ENCODE data around the gene LANCL3. TPM values are rescaled to one million over a fixed set of nuclear protein-coding genes. Genes with fewer than 3 reads are reported as not detected.

The LANCL3 gene
- total and polyA plus RNA-seq, 3 donors from 2014 or later: 0.67 to 1.1 (median 1.0) TPM

DNA sequence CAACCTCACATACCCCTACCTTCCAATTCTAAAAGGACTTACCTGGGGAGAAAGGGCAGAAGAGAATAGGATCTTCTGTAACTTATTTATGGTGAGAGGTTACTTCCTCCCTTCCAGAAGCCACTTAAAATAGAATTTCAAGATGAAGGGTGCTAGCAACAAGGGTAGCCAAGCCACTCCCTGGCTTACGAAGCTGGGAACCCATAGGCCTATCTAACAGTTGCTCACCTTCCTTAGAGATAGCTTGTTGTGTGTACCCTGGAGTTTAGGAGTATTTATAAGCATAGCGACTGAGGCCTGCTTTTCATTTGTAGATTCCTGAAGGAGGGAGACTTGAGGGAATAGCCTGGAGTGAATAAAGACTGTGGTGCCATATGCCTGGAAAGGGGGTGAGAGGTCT lies 143.0 kb downstream of the LANCL3 start:
- no peak for DNase-seq
- intact Hi-C loops (cut with DNase I; ENCODE audit: low total_unique reads): no loop called here
- H3K9me3 ChIP-seq: no peaks in the 10 kb centered on the region
- H3K27me3 ChIP-seq: no peaks in the 10 kb centered on the region
- no peaks in the 10 kb centered on the region for H3K4me1 ChIP-seq
- H3K36me3 ChIP-seq (ENCODE audit: low read depth, missing control alignments): no peaks in the 10 kb centered on the region
- no peak overlapping the region for H3K4me3 ChIP-seq
- TF ChIP-seq, protein P1, sequence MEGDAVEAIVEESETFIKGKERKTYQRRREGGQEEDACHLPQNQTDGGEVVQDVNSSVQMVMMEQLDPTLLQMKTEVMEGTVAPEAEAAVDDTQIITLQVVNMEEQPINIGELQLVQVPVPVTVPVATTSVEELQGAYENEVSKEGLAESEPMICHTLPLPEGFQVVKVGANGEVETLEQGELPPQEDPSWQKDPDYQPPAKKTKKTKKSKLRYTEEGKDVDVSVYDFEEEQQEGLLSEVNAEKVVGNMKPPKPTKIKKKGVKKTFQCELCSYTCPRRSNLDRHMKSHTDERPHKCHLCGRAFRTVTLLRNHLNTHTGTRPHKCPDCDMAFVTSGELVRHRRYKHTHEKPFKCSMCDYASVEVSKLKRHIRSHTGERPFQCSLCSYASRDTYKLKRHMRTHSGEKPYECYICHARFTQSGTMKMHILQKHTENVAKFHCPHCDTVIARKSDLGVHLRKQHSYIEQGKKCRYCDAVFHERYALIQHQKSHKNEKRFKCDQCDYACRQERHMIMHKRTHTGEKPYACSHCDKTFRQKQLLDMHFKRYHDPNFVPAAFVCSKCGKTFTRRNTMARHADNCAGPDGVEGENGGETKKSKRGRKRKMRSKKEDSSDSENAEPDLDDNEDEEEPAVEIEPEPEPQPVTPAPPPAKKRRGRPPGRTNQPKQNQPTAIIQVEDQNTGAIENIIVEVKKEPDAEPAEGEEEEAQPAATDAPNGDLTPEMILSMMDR (IDR thresholded peaks at IDR 0.05): no peak
- TF ChIP-seq POLR2A (IDR thresholded peaks at IDR 0.05): no peak
- H3K27ac ChIP-seq: no peak overlapping the region
- WGBS, 2 donors: 92% methylated on average over 2 of the region's 2 CpGs; no CpG with 5 or more reads in 1 of the 2 donors

DNA sequence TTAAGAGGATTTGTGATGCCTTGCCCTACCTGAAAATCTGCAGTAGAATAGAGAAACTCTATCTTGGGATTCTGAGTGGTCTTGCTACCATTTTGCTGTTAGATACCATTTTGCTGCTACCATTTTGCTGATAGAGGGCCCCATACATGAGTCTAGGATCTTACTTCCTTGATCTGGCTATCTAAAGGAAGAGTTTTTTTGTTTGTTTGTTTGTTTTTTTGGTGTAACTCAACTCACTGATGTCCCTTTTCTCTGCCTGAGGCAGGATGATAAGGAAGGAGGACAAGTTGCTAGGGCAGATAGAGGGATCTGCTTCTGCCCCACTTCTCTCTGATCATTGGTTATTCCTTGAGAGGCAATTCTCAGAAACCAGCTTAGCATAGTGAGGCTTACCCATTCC lies 145.1 kb downstream of the LANCL3 start:
- H3K27me3 ChIP-seq: no peaks in the 10 kb centered on the region
- intact Hi-C loops (cut with DNase I; ENCODE audit: low total_unique reads): no loop called here
- no peaks in the 10 kb centered on the region for H3K9me3 ChIP-seq
- H3K27ac ChIP-seq: no peak overlapping the region
- H3K4me1 ChIP-seq: no peaks in the 10 kb centered on the region
- H3K4me3 ChIP-seq: no peak overlapping the region
- no peaks in the 10 kb centered on the region for H3K36me3 ChIP-seq (ENCODE audit: low read depth, missing control alignments)
- TF ChIP-seq, protein P1 (IDR thresholded peaks at IDR 0.05): no peak
- no peak for TF ChIP-seq POLR2A (IDR thresholded peaks at IDR 0.05)
- DNase-seq: no peak

DNA sequence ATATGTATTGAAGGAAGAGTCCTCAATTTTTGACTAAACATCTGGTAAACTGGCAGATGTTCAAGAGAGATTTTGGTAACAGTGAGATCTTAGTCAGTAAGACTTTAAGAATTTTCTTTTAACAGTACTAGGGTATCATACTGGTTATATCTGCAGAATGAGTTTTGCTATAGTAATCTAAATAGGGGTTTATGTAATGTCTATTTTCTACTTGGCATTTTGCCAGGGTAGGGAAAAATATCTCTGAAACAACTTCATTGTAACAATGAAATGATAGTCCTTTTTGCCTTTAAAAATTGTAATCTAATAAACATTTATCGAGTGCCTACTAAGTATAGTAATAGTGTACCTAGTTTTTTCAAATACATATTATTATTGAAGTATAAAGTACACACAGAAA lies 146.2 kb downstream of the LANCL3 start:
- Histone ChIP-seq H3K27me3 (no peaks in the 10 kb centered on the region), H3K4me3 (no peak overlapping the region), H3K9me3 (no peaks in the 10 kb centered on the region), H3K27ac (no peak overlapping the region), H3K4me1 (no peaks in the 10 kb centered on the region), H3K36me3 (ENCODE audit: low read depth, missing control alignments) (no peaks in the 10 kb centered on the region)
- TF ChIP-seq, protein P1 (IDR thresholded peaks at IDR 0.05): no peak
- no peak for TF ChIP-seq POLR2A (IDR thresholded peaks at IDR 0.05)
- DNase-seq: no peak
- intact Hi-C loops (cut with DNase I; ENCODE audit: low total_unique reads): no loop called here
- 60 to 65% methylated on average over 1 of the region's 1 CpG for WGBS, 2 donors

DNA sequence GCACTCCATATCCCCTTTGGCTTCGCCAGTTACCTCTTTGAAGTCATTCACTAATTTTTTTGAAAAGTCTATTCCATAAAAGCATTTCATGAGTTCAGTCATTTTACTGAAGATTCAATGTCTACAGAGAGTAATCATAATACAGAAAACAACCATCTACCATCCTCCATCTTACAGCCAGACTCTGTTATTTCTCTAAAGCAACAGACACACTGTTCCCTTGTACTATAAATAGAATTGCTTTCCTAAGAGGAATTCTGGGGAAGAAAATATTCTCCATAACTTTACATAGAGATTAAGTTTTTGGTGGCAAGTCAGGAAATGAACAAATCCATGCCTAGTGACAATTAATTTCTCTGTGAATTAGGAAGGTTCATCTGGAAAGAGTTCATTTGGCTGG lies 151.1 kb downstream of the LANCL3 start:
- no peak for DNase-seq
- H3K27me3 ChIP-seq: no peaks in the 10 kb centered on the region
- no peak overlapping the region for H3K4me3 ChIP-seq
- intact Hi-C loops (cut with DNase I; ENCODE audit: low total_unique reads): no loop called here
- H3K4me1 ChIP-seq: no peaks in the 10 kb centered on the region
- no peaks in the 10 kb centered on the region for H3K9me3 ChIP-seq
- H3K36me3 ChIP-seq (ENCODE audit: low read depth, missing control alignments): no peaks in the 10 kb centered on the region
- TF ChIP-seq POLR2A (IDR thresholded peaks at IDR 0.05): no peak
- TF ChIP-seq, protein P1 (IDR thresholded peaks at IDR 0.05): no peak
- no peak overlapping the region for H3K27ac ChIP-seq
- 71 to 80% methylated on average over 1 of the region's 1 CpG for WGBS, 2 donors

DNA sequence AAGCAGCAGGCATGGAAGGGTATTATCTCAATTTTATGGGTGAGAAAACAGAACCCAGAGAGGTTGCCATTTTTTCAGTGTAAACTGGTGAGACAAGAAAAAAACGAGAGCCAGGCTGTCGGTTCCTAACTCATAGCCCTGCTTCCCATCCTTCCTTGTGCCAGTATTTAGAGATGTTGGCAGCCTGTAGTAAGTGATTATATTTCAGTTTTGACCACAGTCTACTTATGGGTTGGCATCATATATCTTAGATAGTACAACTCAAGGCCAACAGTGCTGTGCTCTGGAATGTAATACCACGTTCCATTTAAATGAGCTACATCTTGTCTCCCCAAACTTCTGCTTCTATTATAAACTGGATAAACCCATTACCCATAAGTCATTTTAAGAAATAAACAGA lies 154.9 kb downstream of the LANCL3 start:
- no peak for DNase-seq
- Histone ChIP-seq H3K27me3 (no peaks in the 10 kb centered on the region), H3K4me1 (no peaks in the 10 kb centered on the region), H3K27ac (no peak overlapping the region), H3K4me3 (no peak overlapping the region), H3K9me3 (no peaks in the 10 kb centered on the region), H3K36me3 (ENCODE audit: low read depth, missing control alignments) (no peaks in the 10 kb centered on the region)
- WGBS, 2 donors: 73 to 97% methylated on average over 3 of the region's 3 CpGs
- TF ChIP-seq, protein P1 (IDR thresholded peaks at IDR 0.05): no peak
- TF ChIP-seq POLR2A (IDR thresholded peaks at IDR 0.05): no peak
- intact Hi-C loops (cut with DNase I; ENCODE audit: low total_unique reads): no loop called here
